HepG2 (cell line): ENCODE measurements around the gene CACNA1I. TPM values are rescaled to one million over a fixed set of nuclear protein-coding genes. Genes with fewer than 3 reads are reported as not detected.
A peak's percentile ranks its signal among the peaks of the same experiment; 100 is the strongest.

ENCODE experiments used
- ATAC-seq: fragments of 200-7000 bp; cut with Tn5 transposase; 3 replicates; pipeline ENCODE4 v1.9.1; 2020; ENCODE audit warnings: mild to moderate bottlenecking, moderate library complexity
- BruUV-seq: library from RNA; stranded (reverse); fragments of 400-500 nt; replicated peaks from 2 replicates; lab custom pipeline; 2021; lab: Mats Ljungman, UMichigan
- CTCF ChIA-PET: fragments of 300-600 bp; formaldehyde crosslinking; extraction: SDS; loops from one replicate; lab custom pipeline; 2021; ENCODE audit warnings: low total read pairs, inconsistent platforms, low intra/inter-chr PET ratio; lab: Yijun Ruan, JAX
- POLR2A ChIA-PET: fragments of 350-600 bp; sonication (Branson Sonifier 250); formaldehyde crosslinking; loops from one replicate; lab custom pipeline; 2020; ENCODE audit warnings: antibody characterized with exemption, inconsistent platforms; lab: Yijun Ruan, JAX
- DNase-seq: peaks from one replicate; pipeline ENCODE4 v3.0.0-alpha.2; 2015; ENCODE audit warnings: low spot score
- FAIRE-seq: peaks from 3 replicates; lab custom pipeline; 2011; peaks lifted over from hg19 to GRCh38; lab: Jason Lieb, UNC
- H2AFZ ChIP-seq: one replicate; pipeline ENCODE4 v1.6.1; 2011; ENCODE audit warnings: low read length, inconsistent platforms
- H3K27ac ChIP-seq: fragments of 300-600 bp; 3 replicates; pipeline ENCODE4 v1.8.0; 2011; ENCODE audit warnings: mixed run types, mild to moderate bottlenecking, mixed read lengths, low read length, inconsistent platforms; ENCODE audit not compliant: insufficient read depth; ENCODE audit errors: extremely low read length
- H3K27me3 ChIP-seq, 2 experiments: fragments of 200-600 bp in 1 of 2; 2 replicates in 1 of 2; 3 replicates in 1 of 2; pipeline versions ENCODE4 v1.6.0 to v1.8.0; 2011; ENCODE audit warnings: low read length in 2 of 2, mild to moderate bottlenecking in 2 of 2, moderate library complexity in 2 of 2, inconsistent platforms in 1 of 2; ENCODE audit not compliant: insufficient read depth in 2 of 2, control insufficient read depth in 1 of 2
- H3K36me3 ChIP-seq, 2 experiments: fragments of 200-600 bp in 1 of 2; replicated peaks in 1 of 2; 2 replicates in 1 of 2; 3 replicates in 1 of 2; pipeline versions ENCODE4 v1.5.1 to v1.8.0; 2011; ENCODE audit warnings: low read length in 2 of 2, inconsistent platforms in 1 of 2; ENCODE audit not compliant: insufficient read depth in 2 of 2, control insufficient read depth in 1 of 2
- H3K4me1 ChIP-seq: 2 replicates; pipeline ENCODE4 v1.5.1; 2012; ENCODE audit warnings: low read length, inconsistent platforms; ENCODE audit not compliant: insufficient read depth
- H3K4me2 ChIP-seq: 2 replicates; pipeline ENCODE4 v1.6.0; 2011; ENCODE audit warnings: low read depth, low read length, inconsistent platforms
- H3K4me3 ChIP-seq, 3 experiments: fragments of 200-600 bp in 1 of 3; sonication (generic), shearing (Covaris generic) in 1 of 3; replicated peaks in 1 of 3; 2 replicates each; pipeline ENCODE4 v1.5.1; 2011 to 2016; ENCODE audit warnings: low read length in 3 of 3, inconsistent platforms in 2 of 3, low read depth in 2 of 3, mild to moderate bottlenecking in 2 of 3, control low read depth in 1 of 3, mixed read lengths in 1 of 3; ENCODE audit not compliant: insufficient read depth in 1 of 3
- H3K79me2 ChIP-seq: one replicate; pipeline ENCODE4 v1.6.1; 2011; ENCODE audit warnings: low read length, inconsistent platforms; ENCODE audit not compliant: insufficient read depth
- H3K9ac ChIP-seq: 2 replicates; pipeline ENCODE4 v1.6.0; 2011; ENCODE audit warnings: mild to moderate bottlenecking, low read depth, low read length, inconsistent platforms; ENCODE audit not compliant: insufficient read depth
- H3K9me3 ChIP-seq: 2 replicates; pipeline ENCODE4 v1.5.1; 2012; ENCODE audit warnings: mild to moderate bottlenecking, low read length
- H4K20me1 ChIP-seq: 2 replicates; pipeline ENCODE4 v1.6.0; 2011; ENCODE audit warnings: inconsistent platforms, mild to moderate bottlenecking, low read length, moderate library complexity; ENCODE audit not compliant: insufficient read depth
- CAMTA2 ChIP-seq: sonication (generic); formaldehyde crosslinking; IDR thresholded peaks from 2 replicates; pipeline ENCODE4 v1.4.0; 2020; ENCODE audit warnings: mild to moderate bottlenecking, missing genetic modification reagents, borderline replicate concordance
- CEBPB ChIP-seq: IDR thresholded peaks from 2 replicates; pipeline ENCODE4 v1.6.1; 2011; ENCODE audit warnings: low read depth, low read length, improper control_type of control experiment, borderline replicate concordance
- FOSL2 ChIP-seq: sonication (generic); formaldehyde crosslinking; IDR thresholded peaks from 2 replicates; pipeline ENCODE4 v1.4.0; 2020; ENCODE audit warnings: missing genetic modification reagents
- HNRNPH1 ChIP-seq: fragments of 200-400 bp; formaldehyde crosslinking; optimal IDR thresholded peaks from 2 replicates; pipeline ENCODE3; 2017; ENCODE audit warnings: mild to moderate bottlenecking, low read depth, low read length
- KDM3A ChIP-seq: IDR thresholded peaks from 2 replicates; pipeline ENCODE4 v1.6.1; 2018; ENCODE audit warnings: low read depth, missing compliant biosample characterization
- KLF13 ChIP-seq: sonication (generic); formaldehyde crosslinking; IDR thresholded peaks from 2 replicates; pipeline ENCODE4 v1.4.0; 2020; ENCODE audit warnings: mild to moderate bottlenecking, missing genetic modification reagents
- KLF15 ChIP-seq: sonication (generic); formaldehyde crosslinking; IDR thresholded peaks from 2 replicates; pipeline ENCODE4 v1.8.1; 2023; ENCODE audit warnings: borderline replicate concordance, mild to moderate bottlenecking, inconsistent platforms, missing genetic modification reagents, mixed read lengths
- MED1 ChIP-seq: sonication (generic); formaldehyde crosslinking; IDR thresholded peaks from 2 replicates; pipeline ENCODE4 v1.4.0; 2020; ENCODE audit warnings: missing genetic modification reagents
- SAFB2 ChIP-seq: sonication (generic); formaldehyde crosslinking; IDR thresholded peaks from 2 replicates; pipeline ENCODE4 v1.5.1; 2020; ENCODE audit warnings: missing genetic modification reagents, low read depth, mild to moderate bottlenecking, borderline replicate concordance
- SNAI1 ChIP-seq: sonication (generic); formaldehyde crosslinking; IDR thresholded peaks from 2 replicates; pipeline ENCODE4 v1.5.0; 2020; ENCODE audit warnings: mild to moderate bottlenecking, missing genetic modification reagents, borderline replicate concordance
- ZBTB21 ChIP-seq: sonication (generic); formaldehyde crosslinking; IDR thresholded peaks from 2 replicates; pipeline ENCODE4 v1.4.0; 2020; ENCODE audit warnings: missing genetic modification reagents
- ZC3H13 ChIP-seq: sonication (generic); formaldehyde crosslinking; IDR thresholded peaks from 2 replicates; pipeline ENCODE4 v1.8.1; 2023; ENCODE audit warnings: mild to moderate bottlenecking, missing genetic modification reagents, moderate library complexity
- ZFP82 ChIP-seq: sonication (generic); formaldehyde crosslinking; IDR thresholded peaks from 2 replicates; pipeline ENCODE4 v1.5.1; 2020; ENCODE audit warnings: mild to moderate bottlenecking, missing genetic modification reagents, borderline replicate concordance
- ZNF616 ChIP-seq: sonication (generic); formaldehyde crosslinking; IDR thresholded peaks from 2 replicates; pipeline ENCODE4 v1.5.0; 2020; ENCODE audit warnings: low read depth, mild to moderate bottlenecking, missing genetic modification reagents
- WGBS: methylation state at CpG from one replicate; pipeline ENCODE4 v1.1.6; 2017; ENCODE audit warnings: low lambda C conversion rate; 5-methylcytosine and 5-hydroxymethylcytosine counted together
- in situ Hi-C: cut with HindIII; loops from 2 replicates; pipeline ENCODE4 v1.10.0; 2017; ENCODE audit warnings: low pct_unique_long_range_greater_than_20kb; ENCODE audit not compliant: extremely low pct_ligation_motif_present
- intact Hi-C: fragments of 100-400 bp; cut with micrococcal nuclease; formaldehyde crosslinking; loops from one replicate; pipeline ENCODE4 v1.10.0; 2022; ENCODE audit not compliant: unreplicated experiment
- polyA plus RNA-seq, 8 experiments: library from polyadenylated mRNA; depleted of rRNA in 3 of 8; stranded (reverse) in 7 of 8; unstranded in 1 of 8; fragments of >200 nt; fragmentation: Illumina TruSeq in 4 of 8; extraction: Trizol in 4 of 8; gene quantifications; 2 replicates each; pipeline versions ENCODE4 v1.2.1 to v1.2.3, GENCODE V29; 2011 to 2016; ENCODE audit warnings: low read depth in 4 of 8, missing spikeins in 1 of 8, mixed read lengths in 1 of 8; ENCODE audit not compliant: insufficient read depth in 1 of 8
- total RNA-seq, 5 experiments: library from RNA; depleted of rRNA; stranded (reverse); fragments of >200 nt; fragmentation: Illumina TruSeq; extraction: Trizol; gene quantifications; 2 replicates each; pipeline ENCODE4 v1.2.3, GENCODE V29; 2016; ENCODE audit warnings: low read depth in 1 of 5
- TF ChIP-seq, protein P1 (sequence below): sonication (generic); formaldehyde crosslinking; IDR thresholded peaks from 2 replicates; pipeline ENCODE4 v1.5.0; 2020; ENCODE audit warnings: missing genetic modification reagents, mild to moderate bottlenecking, borderline replicate concordance

CACNA1I gene
- total and polyA plus RNA-seq, 2 of the 13 experiments (the other 11 are each of a cell fraction or from before 2014, with no cell fraction given): not detected

DNA sequence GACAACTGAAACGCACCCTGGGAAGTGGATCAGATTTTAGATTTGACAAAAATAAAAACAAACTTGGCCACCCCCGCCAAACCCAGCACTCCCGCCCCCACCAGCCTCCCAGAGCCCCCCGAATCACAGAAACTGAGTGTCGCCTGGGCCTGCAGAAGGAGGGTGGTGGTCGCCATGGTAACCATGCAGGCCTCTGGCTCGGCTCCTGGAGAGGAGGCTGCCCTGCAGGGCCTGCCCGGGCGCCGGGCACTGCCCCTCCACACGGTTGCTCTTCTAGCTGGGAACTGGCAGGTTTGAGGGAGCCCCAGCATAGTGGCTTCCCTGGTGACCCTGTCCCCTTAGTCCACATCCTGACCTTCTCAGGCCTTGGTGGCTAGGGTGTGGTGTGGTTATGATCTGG is 19.3 kb downstream of the CACNA1I start (continued):
- TF ChIP-seq ZNF616 (CRISPR knock-in tag) (no peak), ZFP82 (no peak), SNAI1 (CRISPR knock-in tag) (no peak), SAFB2 (no peak), KLF15 (CRISPR knock-in tag) (no peak), CAMTA2 (no peak)

DNA sequence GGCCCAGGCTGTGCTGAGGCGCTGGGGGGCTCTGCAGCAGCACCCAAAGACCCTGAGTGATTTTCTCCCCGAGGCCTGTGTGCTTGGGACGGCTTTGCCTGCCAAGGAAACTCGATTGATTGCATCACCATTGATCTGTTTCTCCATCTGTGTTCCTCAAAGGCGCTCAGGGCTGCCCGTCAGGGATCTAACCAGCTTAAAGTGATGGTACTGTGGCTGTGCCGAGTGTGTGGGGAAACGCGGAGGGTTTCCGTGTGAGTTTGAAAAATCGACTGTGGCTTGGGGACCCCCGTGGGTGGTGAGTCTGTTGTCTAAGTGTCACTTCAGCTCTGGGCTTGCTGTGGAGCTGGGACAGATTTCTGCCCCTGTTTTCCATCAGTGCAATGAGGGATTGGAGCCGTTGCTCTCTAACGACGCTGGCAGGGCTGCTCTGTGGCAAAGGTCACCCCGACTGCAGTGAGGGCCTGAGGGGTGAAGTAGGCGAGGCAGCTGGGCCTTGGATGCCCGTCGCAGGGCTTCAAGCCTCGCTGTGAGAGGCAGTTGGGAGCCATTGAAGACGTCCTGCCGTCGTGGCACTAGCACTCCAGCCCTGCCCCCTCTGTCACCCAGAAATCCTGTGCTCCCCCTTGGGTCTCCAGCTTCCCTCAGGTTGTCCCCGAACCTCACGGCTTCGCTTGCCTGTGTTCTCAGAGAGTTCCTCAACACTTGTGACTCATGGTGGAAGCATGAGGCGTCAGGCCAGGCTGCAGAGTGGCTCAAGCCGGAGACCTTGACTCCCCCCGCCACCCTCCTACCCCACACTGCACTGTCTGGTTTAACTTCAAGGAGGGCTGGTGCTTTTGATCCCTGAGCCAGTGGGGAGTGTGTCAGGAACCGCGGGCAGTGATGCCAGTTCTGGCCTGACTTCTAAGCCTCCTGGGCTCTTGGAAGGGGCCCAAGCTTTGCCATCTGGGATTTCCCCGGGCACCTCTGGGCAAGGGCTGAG is 21.8 kb downstream of the CACNA1I start:
- no peaks in the 10 kb centered on the region for H3K79me2 ChIP-seq
- H2AFZ ChIP-seq: no peak overlapping the region
- no peak for TF ChIP-seq MED1
- no peak for TF ChIP-seq KDM3A (CRISPR knock-in tag)
- peak; percentile 32; the same call in 1 of the 2 replicates for TF ChIP-seq FOSL2 (CRISPR knock-in tag)
- TF ChIP-seq ZBTB21 (CRISPR knock-in tag): no peak
- TF ChIP-seq CEBPB: peak; percentile 47; the same call in 1 of the 2 replicates
- TF ChIP-seq, protein P1, sequence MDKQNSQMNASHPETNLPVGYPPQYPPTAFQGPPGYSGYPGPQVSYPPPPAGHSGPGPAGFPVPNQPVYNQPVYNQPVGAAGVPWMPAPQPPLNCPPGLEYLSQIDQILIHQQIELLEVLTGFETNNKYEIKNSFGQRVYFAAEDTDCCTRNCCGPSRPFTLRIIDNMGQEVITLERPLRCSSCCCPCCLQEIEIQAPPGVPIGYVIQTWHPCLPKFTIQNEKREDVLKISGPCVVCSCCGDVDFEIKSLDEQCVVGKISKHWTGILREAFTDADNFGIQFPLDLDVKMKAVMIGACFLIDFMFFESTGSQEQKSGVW (CRISPR knock-in tag): no peak
- TF ChIP-seq ZC3H13 (CRISPR knock-in tag): no peak
- TF ChIP-seq HNRNPH1: no peak
- TF ChIP-seq KLF13 (CRISPR knock-in tag): no peak
- H3K27me3 ChIP-seq: peaks cover 4 to 49% of the 10 kb centered on the region in 2 experiments
- CTCF ChIA-PET: no interaction called here
- no peaks in the 10 kb centered on the region for H3K36me3 ChIP-seq
- no peak for FAIRE-seq
- no peak overlapping the region for H3K27ac ChIP-seq
- ATAC-seq: no peak; the same call in 1 of the 3 replicates
- intact Hi-C loops: no loop called here
- no peaks in the 10 kb centered on the region for H4K20me1 ChIP-seq
- POLR2A ChIA-PET: no interaction called here
- H3K9me3 ChIP-seq: no peaks in the 10 kb centered on the region
- H3K4me3 ChIP-seq: no peak overlapping the region
- H3K4me1 ChIP-seq: no peaks in the 10 kb centered on the region
- no peak for DNase-seq
- no TSS peak for BruUV-seq
- in situ Hi-C loops: no loop called here
- WGBS: 25% methylated on average over 10 of the region's 32 CpGs
- no peak overlapping the region for H3K4me2 ChIP-seq
- H3K9ac ChIP-seq: no peak overlapping the region
